Jurkat, Clone E6-1 (cell line): Measurements from ENCODE around the gene MACF1.

Source experiments
- DNase-seq: peaks from one replicate; pipeline ENCODE4 v3.0.0-alpha.2; 2011; ENCODE audit warnings: low read depth, low spot score
- H3K4me3 ChIP-seq: 2 replicates; pipeline ENCODE4 v1.5.1; 2011; ENCODE audit warnings: mild to moderate bottlenecking, low read length, control low read depth, moderate library complexity

The MACF1 gene

DNA sequence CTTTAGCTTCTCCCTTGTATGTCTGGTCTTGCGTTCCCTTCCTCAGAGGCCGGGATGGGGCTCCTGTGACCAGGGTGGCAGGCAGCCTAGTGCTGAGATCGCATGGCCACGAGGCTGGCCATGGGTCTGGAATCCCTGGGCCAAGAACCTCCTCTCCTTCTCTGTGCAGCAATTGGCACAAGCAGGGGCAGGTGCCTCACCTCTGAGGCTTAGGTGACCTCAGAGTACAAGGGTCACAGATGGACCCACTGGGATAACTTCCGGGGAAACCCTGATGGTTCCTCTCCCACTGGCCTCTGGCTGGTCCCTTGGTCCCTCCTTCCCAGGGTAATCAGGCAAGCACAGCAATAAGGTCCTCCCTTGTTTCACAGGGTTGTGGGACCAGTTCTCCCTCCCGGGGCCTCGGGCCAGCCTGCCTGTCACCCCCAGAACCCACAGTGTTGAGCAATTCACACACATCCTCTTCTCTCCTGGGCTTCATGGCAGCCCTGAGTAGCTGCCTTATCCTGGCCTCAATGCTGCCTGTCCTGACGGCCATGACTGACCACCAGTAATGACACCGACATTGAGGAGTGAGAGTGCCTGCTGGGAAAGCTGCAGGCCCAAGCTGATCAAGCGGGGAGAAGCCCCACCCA is 325.5 kb downstream of the MACF1 start:
- H3K4me3 ChIP-seq: no peak overlapping the region

DNA sequence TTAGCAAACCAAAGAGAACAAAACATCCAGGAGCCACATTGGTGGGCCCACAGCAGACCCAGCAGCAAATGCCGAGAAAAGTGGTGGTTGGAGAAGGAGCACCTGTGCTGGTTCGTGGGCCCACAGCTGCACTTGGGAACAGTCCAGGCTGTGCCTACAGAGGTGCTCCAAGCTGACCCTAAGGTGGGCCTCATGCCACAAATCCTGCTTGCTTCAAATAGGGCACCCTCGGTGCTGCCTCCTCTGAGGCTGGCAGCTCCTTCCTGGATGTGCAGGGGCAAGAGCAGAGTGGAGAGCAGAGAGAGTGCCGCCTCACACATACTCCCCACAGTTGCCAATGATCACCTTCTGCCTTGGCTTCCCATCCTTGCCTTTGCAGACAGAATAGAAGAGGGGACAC is 327.0 kb downstream of the MACF1 start:
- H3K4me3 ChIP-seq: no peak overlapping the region
- no peak for DNase-seq

More for the DNA sequence above, 325.5 kb downstream of the MACF1 start:
- DNase-seq: no peak

DNA sequence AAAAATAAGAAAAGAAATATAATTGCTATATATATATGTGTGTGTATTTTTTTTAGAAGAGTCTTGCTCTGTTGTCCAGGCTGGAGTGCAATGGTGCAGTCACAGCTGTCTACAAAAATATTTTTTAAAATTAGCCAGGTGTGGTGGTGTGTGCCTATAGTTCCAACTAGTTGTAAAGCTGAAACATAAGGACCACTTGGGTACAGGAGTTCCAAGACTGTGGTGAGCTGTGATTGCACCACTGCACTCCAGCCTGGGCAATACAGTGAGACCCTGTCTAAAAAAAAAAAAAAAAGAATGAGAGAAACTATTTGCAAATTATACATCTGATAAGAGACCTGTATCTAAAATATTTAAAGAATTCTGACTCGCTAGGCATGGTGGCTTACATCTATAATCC is 328.9 kb downstream of the MACF1 start:
- no peak for DNase-seq
- no peak overlapping the region for H3K4me3 ChIP-seq
